GM19043 (cell line): Measurements from ENCODE around the gene MYBPC2.
"Not testable (repeated sequence)": the region's sequence is repeated elsewhere in the genome, so short reads cannot be mapped to it uniquely, and the experiment has no call there.

Source experiments
- ATAC-seq: cut with Tn5 transposase; IDR thresholded peaks from one replicate; pipeline ENCODE4 v1.9.1; 2021; ENCODE audit warnings: low read depth; ENCODE audit not compliant: unreplicated experiment

The MYBPC2 gene

GRCh38 chr19:50432221-50433028 lies at the start of gene MYBPC2:
Gene MYBPC2, plus strand, starts transcription at chr19:50432892. Its CDS starts 62 bp downstream, at chr19:50432954.
- no peak for ATAC-seq

DNA sequence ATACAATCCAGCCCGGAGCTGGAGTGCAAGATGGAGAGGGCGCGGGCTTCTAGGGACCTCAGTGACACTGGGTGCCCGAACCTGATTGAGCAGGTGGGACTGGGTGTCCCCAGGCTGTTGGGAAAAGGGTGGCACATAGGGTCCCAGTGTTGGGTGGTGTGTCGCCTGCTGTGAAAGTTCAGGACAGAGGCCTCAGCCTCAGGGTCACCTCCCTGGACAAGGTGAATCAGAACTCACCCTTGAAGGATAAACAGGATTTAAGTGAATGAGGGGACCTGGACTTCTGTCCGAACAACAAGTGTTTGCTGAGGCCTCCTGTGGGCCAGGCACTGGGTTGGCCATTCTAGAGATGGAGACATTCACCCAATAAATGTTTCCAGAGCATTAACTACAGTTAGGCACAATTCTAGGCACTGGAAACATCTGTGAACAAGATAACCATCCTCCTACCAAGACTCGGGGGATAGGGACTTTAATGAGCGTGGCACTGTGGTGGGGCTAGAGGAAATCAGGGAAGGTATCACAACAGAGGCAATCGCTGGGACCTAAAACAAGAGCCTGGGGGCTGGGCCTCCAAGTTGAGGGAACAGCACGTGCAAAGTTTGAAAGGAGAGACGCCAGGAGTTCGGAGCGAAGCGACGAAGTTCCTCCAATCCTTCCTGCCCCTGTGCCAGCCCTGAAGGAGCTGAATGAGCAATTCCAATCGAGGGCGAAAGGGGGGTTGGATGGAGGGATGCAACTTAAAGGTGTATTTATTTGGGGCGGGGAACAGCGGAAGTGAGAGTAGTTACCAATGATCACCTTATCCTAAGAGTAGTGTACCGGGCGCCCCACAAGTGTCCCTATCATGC lies 49.5 kb upstream of the MYBPC2 start:
- ATAC-seq, result no peak

GRCh38 chr19:50383852-50384684 lies 48.6 kb upstream of the MYBPC2 start, which contains the start of gene POLD1:
Gene POLD1, plus strand, starts transcription at chr19:50384347. Its CDS starts 14,505 bp downstream, at chr19:50398852.
- peak; percentile 82 for ATAC-seq

DNA sequence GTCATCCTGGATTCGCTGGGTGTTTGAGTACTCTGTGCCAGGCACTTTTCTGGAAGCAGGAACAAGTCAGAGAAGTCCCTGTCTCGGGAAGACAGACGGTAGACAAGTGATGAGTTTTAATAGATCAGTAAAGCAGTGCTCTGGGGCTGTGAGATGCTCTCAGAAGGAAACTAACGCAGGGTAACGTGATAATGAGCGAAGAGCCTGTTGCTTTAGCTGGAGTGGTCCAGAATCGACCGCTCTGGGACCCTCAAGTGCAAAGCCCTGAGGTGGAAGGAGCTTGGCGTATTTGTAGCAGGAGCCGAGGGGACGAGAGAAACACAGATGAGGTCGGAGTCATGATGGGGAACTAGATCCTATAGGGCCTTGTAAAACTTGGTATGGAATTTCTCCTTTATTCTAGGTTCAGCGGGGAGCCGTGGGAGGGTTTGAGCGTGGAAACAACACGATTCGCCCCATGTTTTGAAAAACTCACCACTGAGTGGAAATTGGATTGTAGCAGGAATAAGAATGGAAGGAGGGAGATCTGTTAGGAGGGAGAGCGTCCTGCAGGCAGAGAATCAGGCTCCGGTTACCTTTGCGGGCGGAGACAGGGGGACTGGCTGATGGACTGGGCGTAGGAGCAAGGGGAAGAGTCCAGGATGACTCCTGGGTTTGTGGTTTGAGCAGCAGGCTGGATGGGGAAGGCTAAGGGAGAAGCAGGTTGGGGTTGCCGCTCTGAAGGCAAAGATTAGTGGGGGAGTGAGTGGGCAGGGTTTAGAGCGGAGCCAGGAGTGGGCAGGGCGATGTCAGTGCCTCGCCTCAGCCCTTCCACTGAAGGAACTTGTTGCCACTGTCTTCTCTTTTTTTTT lies 47.8 kb upstream of the MYBPC2 start:
- ATAC-seq, result peak; percentile 7

DNA sequence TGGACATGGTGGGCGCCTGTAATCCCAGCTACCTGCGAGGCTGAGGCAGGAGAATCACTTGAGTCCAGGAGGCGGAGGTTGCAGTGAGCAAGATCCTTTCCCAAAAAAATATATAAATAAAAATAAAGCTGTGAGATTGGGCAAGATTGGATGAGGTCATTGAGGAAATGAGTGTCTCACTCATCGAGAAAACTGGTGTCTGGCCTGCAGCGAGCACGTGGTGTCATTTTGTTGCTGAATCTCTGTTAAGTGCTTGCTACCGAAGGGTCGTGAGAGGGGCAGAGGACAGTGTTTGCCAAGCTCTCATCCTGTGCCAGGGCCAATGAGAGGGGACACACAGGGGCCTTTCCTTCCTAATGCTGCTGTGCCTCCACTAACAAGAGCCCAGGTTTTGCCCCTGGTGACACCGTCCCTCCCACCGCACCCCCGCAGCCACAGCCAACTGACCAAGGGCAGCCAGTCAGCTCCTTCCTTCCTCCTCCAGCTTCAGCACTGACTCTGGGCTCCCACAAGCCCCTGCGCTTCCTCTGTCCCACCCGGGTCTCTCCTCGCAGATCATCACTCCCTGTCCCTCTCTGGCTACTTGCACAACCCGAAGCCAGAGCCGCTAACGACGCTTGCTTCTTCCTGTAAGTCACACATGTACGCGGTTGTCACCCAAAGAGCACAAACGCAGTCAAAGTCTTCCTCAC lies 45.4 kb upstream of the MYBPC2 start:
- no peak for ATAC-seq

DNA sequence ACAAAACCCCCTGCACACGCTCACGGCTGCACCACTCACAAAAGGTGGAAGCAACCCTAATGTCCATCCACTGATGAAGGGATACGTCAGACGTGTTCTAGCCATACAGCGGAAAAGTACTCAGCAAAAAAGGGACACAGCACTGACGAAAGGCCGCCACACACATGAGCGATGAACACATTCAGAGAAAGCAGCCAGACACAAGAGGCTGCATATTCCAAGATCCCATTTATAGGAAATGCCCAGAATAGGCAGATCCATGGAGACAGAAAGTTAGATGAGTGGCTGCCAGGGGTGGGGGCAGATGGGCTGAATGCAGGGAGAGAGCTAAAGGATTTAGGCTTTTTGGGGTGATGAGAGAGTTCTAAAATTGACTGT lies 44.8 kb upstream of the MYBPC2 start:
- no peak for ATAC-seq

- not testable (repeated sequence) for ATAC-seq
Measured at GRCh38 chr19:50390295-50390694, 42.4 kb upstream of the MYBPC2 start.

- not testable (repeated sequence) for ATAC-seq
Measured at GRCh38 chr19:50390952-50391351, 41.7 kb upstream of the MYBPC2 start.

DNA sequence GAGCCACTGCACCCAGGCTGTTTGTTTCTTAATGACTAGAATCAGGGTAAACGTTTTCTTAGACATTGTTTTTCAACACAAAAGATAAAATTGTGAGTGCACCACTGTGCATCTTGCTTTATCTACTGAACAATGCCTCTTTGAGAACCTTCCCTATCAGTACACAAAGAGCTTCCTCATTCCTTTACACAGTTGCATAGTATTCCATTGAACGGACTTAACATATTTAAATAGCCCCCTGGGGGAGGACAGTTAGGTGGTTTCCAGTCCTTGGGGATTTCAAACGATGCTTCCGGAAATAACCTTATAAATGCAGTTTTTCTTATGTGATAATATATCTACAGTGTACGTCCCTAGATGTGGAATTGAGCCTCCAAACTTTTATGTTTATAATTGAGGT lies 39.9 kb upstream of the MYBPC2 start:
- no peak for ATAC-seq

- no peak for ATAC-seq
Measured at GRCh38 chr19:50393589-50393988, 39.1 kb upstream of the MYBPC2 start.

DNA sequence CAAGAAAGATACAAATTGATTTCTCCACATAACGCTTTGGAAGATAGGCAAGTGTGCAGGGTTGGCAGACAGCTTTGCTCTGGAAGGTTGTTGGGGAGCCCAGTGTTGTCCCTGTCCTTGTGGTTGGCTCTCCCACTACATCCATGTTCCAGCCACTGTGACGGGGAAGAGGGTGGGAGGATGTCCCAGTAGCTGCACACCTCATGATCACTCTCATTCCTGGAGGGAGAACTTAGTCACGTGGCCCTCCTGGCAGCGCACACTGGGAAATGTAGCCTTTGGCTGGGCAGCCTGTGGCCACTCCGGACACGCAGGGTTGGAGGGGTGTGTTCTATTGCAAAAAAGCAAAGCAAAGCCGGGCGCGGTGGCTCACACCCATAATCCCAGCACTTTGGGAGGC lies 38.7 kb upstream of the MYBPC2 start:
- no peak for ATAC-seq

DNA sequence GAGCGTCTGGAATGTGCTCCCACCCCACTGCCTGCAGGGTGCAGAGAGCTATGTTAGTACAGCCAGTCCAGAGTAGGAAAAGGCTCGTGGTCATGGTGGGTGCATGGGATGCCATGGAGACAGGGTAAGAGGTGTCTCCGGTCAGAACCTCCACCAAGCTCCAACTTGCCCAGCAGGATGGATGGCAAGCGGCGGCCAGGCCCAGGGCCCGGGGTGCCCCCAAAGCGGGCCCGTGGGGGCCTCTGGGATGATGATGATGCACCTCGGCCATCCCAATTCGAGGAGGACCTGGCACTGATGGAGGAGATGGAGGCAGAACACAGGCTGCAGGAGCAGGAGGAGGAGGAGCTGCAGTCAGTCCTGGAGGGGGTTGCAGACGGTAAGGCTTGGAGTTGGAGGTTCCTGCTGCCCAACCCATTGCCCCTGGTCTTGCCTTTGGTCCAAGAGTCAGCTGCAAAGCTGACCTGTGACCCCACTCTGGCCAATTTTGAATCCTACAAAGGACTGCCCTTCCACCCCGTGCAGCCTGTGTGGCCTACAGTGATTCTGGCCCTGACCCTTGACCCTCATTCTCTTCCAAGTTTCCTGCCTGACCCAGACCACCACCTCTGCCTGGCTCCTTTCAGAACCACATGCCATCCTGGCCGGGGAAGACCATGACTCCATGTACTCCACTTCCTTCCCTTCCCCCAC lies 33.9 kb upstream of the MYBPC2 start:
- ATAC-seq, result no peak

DNA sequence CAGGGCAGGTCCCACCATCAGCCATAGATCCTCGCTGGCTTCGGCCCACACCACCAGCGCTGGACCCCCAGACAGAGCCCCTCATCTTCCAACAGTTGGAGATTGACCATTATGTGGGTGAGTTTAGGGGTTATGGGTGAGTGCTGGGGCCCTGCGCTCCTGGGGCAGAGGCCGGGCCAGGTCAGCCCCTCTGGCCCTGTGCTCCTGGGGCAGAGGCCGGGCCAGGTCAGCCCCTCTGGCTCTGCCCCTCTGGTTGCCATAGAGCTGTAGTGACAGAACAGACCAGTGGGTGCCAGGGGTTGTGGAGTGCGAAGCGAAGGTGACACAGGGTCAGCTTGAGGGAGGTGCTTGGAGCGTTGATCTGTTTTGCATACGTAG lies 33.3 kb upstream of the MYBPC2 start:
- ATAC-seq, result no peak

GRCh38 chr19:50401605-50402450 lies 30.9 kb upstream of the MYBPC2 start:
- ATAC-seq, result no peak

- no peak for ATAC-seq
Measured at GRCh38 chr19:50402544-50403301, 30.0 kb upstream of the MYBPC2 start.

DNA sequence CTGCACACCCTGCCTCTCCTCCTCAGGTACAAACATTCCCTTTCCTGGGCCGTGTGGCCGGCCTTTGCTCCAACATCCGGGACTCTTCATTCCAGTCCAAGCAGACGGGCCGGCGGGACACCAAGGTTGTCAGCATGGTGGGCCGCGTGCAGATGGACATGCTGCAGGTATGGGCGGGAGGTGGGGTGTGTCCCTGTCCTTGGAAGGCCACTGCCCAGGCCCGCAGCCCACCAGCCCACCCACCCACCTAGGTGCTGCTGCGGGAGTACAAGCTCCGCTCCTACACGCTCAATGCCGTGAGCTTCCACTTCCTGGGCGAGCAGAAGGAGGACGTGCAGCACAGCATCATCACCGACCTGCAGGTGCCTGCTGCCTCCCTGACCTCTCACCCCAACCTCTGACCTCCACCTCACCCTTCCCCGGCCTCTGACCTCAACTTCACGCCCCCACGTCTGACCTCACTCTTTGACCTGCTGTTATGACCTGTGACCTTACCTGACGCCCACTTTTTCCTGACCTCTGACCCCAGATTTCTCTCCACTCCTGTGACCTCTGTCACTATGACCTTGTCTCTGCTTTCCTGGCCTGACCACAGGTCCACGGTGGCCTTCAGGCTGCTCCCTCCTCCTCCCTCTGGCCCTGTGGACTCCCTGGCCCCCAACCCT lies 26.4 kb upstream of the MYBPC2 start:
- no peak for ATAC-seq

DNA sequence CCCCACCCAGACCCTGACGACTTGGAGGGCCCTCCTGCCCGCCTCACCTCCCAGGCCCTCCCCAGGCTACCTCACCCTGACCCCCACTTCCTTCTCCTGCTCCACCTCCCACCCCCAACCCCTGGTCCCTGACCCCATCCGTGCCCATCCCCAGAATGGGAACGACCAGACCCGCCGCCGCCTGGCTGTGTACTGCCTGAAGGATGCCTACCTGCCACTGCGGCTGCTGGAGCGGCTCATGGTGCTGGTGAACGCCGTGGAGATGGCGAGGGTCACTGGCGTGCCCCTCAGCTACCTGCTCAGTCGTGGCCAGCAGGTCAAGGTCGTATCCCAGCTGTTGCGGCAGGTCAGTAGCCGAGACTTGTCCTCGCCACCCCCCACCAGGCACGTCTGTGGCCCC lies 25.9 kb upstream of the MYBPC2 start:
- ATAC-seq, result no peak
